Progenitor cell of endocrine pancreas (in vitro differentiated cells): ENCODE results near the gene ANKLE1. TPM values are rescaled to one million over a fixed set of nuclear protein-coding genes. Genes with fewer than 3 reads are reported as not detected.

Experiments
- DNase-seq: peaks from one replicate; pipeline ENCODE4 v3.0.0; 2021; ENCODE audit warnings: low spot score; ENCODE audit not compliant: unreplicated experiment
- H3K27ac Mint-ChIP-seq: 2 replicates; pipeline ENCODE4 v1.8.0; 2021; ENCODE audit warnings: mild to moderate bottlenecking, moderate library complexity, mixed read lengths
- H3K27me3 Mint-ChIP-seq: 2 replicates; pipeline ENCODE4 v1.8.0; 2021; ENCODE audit warnings: mixed read lengths
- H3K36me3 Mint-ChIP-seq: 2 replicates; pipeline ENCODE4 v1.8.0; 2022; ENCODE audit warnings: mixed read lengths; ENCODE audit not compliant: insufficient read depth
- H3K4me1 Mint-ChIP-seq: 2 replicates; pipeline ENCODE4 v1.8.0; 2021; ENCODE audit warnings: low read depth, mixed read lengths
- H3K4me3 Mint-ChIP-seq: 2 replicates; pipeline ENCODE4 v1.8.0; 2021; ENCODE audit warnings: low read depth, mild to moderate bottlenecking, moderate library complexity, mixed read lengths
- H3K9me3 Mint-ChIP-seq: 2 replicates; pipeline ENCODE4 v1.8.0; 2021; ENCODE audit warnings: low read depth, mixed read lengths
- CTCF ChIP-seq: fragments of 200-600 bp; sonication (generic); IDR thresholded peaks from one replicate; pipeline ENCODE4 v1.5.0; 2021; ENCODE audit warnings: antibody characterized with exemption, mild to moderate bottlenecking; ENCODE audit not compliant: unreplicated experiment
- total RNA-seq: library from RNA; stranded (reverse); gene quantifications from 2 replicates; pipeline ENCODE4 v1.2.1, GENCODE V29; 2021

ANKLE1 gene
- total RNA-seq, 1 donor from 2014 or later = 6.4 TPM

GRCh38 chr19:17305517-17306284 is 24.0 kb downstream of the ANKLE1 start, which contains the start of gene MRPL34:
MRPL34 (plus strand) TSS chr19:17305872; CDS start chr19:17305893, 21 bp downstream.
- Mint-ChIP-seq H3K36me3 (no peaks in the 10 kb centered on the region), H3K27me3 (no peaks in the 10 kb centered on the region), H3K27ac (peak within 1 kb of the TSS; percentile 91), H3K9me3 (no peaks in the 10 kb centered on the region), H3K4me1 (peaks cover 25% of the 10 kb centered on the region), H3K4me3 (peak within 1 kb of the TSS; percentile 88)
- peak; percentile 96 for DNase-seq
- TF ChIP-seq CTCF = peak; percentile 77

GRCh38 chr19:17306285-17306714 is 24.6 kb downstream of the ANKLE1 start:
- no peaks in the 10 kb centered on the region for H3K27me3 Mint-ChIP-seq
- H3K4me3 Mint-ChIP-seq = peak overlapping the region; percentile 88
- DNase-seq = no peak
- TF ChIP-seq CTCF = no peak
- H3K9me3 Mint-ChIP-seq = no peaks in the 10 kb centered on the region
- peaks cover 27% of the 10 kb centered on the region for H3K4me1 Mint-ChIP-seq
- peak overlapping the region; percentile 91 for H3K27ac Mint-ChIP-seq
- H3K36me3 Mint-ChIP-seq = no peaks in the 10 kb centered on the region

GRCh38 chr19:17307876-17308377 is 26.2 kb downstream of the ANKLE1 start:
- H3K9me3 Mint-ChIP-seq = no peaks in the 10 kb centered on the region
- peak overlapping the region; percentile 88 for H3K4me3 Mint-ChIP-seq
- no peaks in the 10 kb centered on the region for H3K27me3 Mint-ChIP-seq
- H3K27ac Mint-ChIP-seq = peak overlapping the region; percentile 5
- TF ChIP-seq CTCF = no peak
- no peaks in the 10 kb centered on the region for H3K36me3 Mint-ChIP-seq
- peaks cover 24% of the 10 kb centered on the region for H3K4me1 Mint-ChIP-seq
- no peak for DNase-seq

GRCh38 chr19:17309198-17309964 is 27.7 kb downstream of the ANKLE1 start, which contains the start of gene DDA1:
DDA1 (plus strand) TSS chr19:17309563; CDS start chr19:17309655, 92 bp downstream.
- H3K36me3 Mint-ChIP-seq = peaks cover 4% of the 10 kb centered on the region
- DNase-seq = peak; percentile 97
- H3K9me3 Mint-ChIP-seq = no peaks in the 10 kb centered on the region
- no peaks in the 10 kb centered on the region for H3K27me3 Mint-ChIP-seq
- no peak for TF ChIP-seq CTCF
- H3K27ac Mint-ChIP-seq = peak within 1 kb of the TSS; percentile 93
- peaks cover 23% of the 10 kb centered on the region for H3K4me1 Mint-ChIP-seq
- H3K4me3 Mint-ChIP-seq = peak within 1 kb of the TSS; percentile 95

- no peaks in the 10 kb centered on the region for H3K27me3 Mint-ChIP-seq
- no peak for TF ChIP-seq CTCF
- DNase-seq = no peak
- H3K36me3 Mint-ChIP-seq = peaks cover 4% of the 10 kb centered on the region
- H3K9me3 Mint-ChIP-seq = no peaks in the 10 kb centered on the region
- peak overlapping the region; percentile 95 for H3K4me3 Mint-ChIP-seq
- peak overlapping the region; percentile 93 for H3K27ac Mint-ChIP-seq
- peaks cover 23% of the 10 kb centered on the region for H3K4me1 Mint-ChIP-seq
These were observed 28.3 kb downstream of the ANKLE1 start for GRCh38 chr19:17309965-17310461.
